Prostate gland (tissue), 2 donors: ENCODE data around the gene KIDINS220. TPM values are rescaled to one million over a fixed set of nuclear protein-coding genes. Genes with fewer than 3 reads are reported as not detected.

Experiments used
- DNase-seq: peaks from one replicate; pipeline ENCODE4 v3.0.0-alpha.2; 2019; ENCODE audit warnings: low spot score
- H3K27ac ChIP-seq, 2 donors: fragments of 200-600 bp; sonication (generic); 2 replicates each; pipeline ENCODE4 v1.5.1; 2017 to 2019
- H3K27me3 ChIP-seq: fragments of 200-600 bp; sonication (generic); replicated peaks from 2 replicates; pipeline ENCODE4 v1.5.1; 2019; ENCODE audit not compliant: insufficient read depth
- H3K36me3 ChIP-seq, 2 donors: fragments of 200-600 bp; sonication (generic); 1 replicate in 1 of 2; 2 replicates in 1 of 2; pipeline versions ENCODE4 v1.5.1 to v1.8.1; 2017 to 2019
- H3K4me1 ChIP-seq: fragments of 200-600 bp; sonication (generic); replicated peaks from 2 replicates; pipeline ENCODE4 v1.5.1; 2019
- H3K4me3 ChIP-seq, 2 donors: fragments of 200-600 bp; sonication (generic); 2 replicates each; pipeline ENCODE4 v1.5.1; 2017 to 2019
- H3K9me3 ChIP-seq: fragments of 200-600 bp; sonication (generic); 2 replicates; pipeline ENCODE4 v1.5.1; 2017
- CTCF ChIP-seq, 4 experiments: fragments of 200-600 bp in 2 of 4; fragments of 450-650 bp in 2 of 4; sonication (generic) in 2 of 4; IDR thresholded peaks; 1 replicate in 3 of 4; 2 replicates in 1 of 4; pipeline ENCODE4 v1.5.1; 2016 to 2019; ENCODE audit warnings: antibody characterized with exemption in 4 of 4, mild to moderate bottlenecking in 2 of 4, moderate library complexity in 2 of 4
- POLR2A ChIP-seq: fragments of 450-650 bp; IDR thresholded peaks from one replicate; pipeline ENCODE4 v1.6.1; 2016; ENCODE audit warnings: antibody characterized with exemption, mild to moderate bottlenecking
- POLR2AphosphoS5 ChIP-seq: sonication (generic); formaldehyde crosslinking; IDR thresholded peaks from one replicate; pipeline ENCODE4 v1.6.1; 2017; ENCODE audit warnings: antibody characterized with exemption
- WGBS: methylation state at CpG from one replicate; pipeline ENCODE4 v1.1.5; 2018; 5-methylcytosine and 5-hydroxymethylcytosine counted together
- intact Hi-C: fragments of 100-400 bp; cut with DNase I; formaldehyde crosslinking; loops from one replicate; pipeline ENCODE4 v1.14.2; 2022
- total RNA-seq, 2 donors: library from RNA; depleted of rRNA; stranded (reverse); fragments of >200 nt; gene quantifications; one replicate each; pipeline ENCODE4 v1.1.0, GENCODE V29; 2016

KIDINS220 gene
- total RNA-seq, 2 donors from 2014 or later: 46.2 to 84.5 TPM

- DNase-seq: no peak
- WGBS: 88% methylated on average over 2 of the region's 2 CpGs
- H3K36me3 ChIP-seq: no peaks in the 10 kb centered on the region
- no peak for TF ChIP-seq CTCF (IDR thresholded peaks at IDR 0.05)
- no peak for TF ChIP-seq POLR2AphosphoS5
- no peak for TF ChIP-seq POLR2A
- no peak overlapping the region for H3K4me3 ChIP-seq
- H3K27me3 ChIP-seq: no peaks in the 10 kb centered on the region
- no peak overlapping the region for H3K27ac ChIP-seq
- no peaks in the 10 kb centered on the region for H3K9me3 ChIP-seq
- intact Hi-C loops: loop anchor here (5.0 kb wide), 1 partner anchor 272 kb away; no protein-coding TSS in a partner anchor
- no peaks in the 10 kb centered on the region for H3K4me1 ChIP-seq
Measured at GRCh38 chr2:8870441-8870840, 33.0 kb upstream of the KIDINS220 start.

GRCh38 chr2:8867363-8867762 lies 29.9 kb upstream of the KIDINS220 start:
- TF ChIP-seq CTCF (IDR thresholded peaks at IDR 0.05) (no peak), POLR2AphosphoS5 (no peak)
- no peaks in the 10 kb centered on the region for H3K9me3 ChIP-seq
- WGBS: 82% methylated on average over 3 of the region's 3 CpGs

GRCh38 chr2:8863331-8863953 lies 26.0 kb upstream of the KIDINS220 start:
- Histone ChIP-seq H3K4me3 (no peak overlapping the region), H3K9me3 (no peaks in the 10 kb centered on the region), H3K36me3 (no peaks in the 10 kb centered on the region), H3K27ac (no peak overlapping the region), H3K27me3 (no peaks in the 10 kb centered on the region), H3K4me1 (no peaks in the 10 kb centered on the region)
- TF ChIP-seq POLR2AphosphoS5 (no peak), CTCF (IDR thresholded peaks at IDR 0.05) (no peak), POLR2A (no peak)
- no peak for DNase-seq
- intact Hi-C loops: no loop called here
- WGBS: 67% methylated on average over 10 of the region's 10 CpGs

More at GRCh38 chr2:8867363-8867762, 29.9 kb upstream of the KIDINS220 start:
- H3K4me3 ChIP-seq: no peak overlapping the region
- no peaks in the 10 kb centered on the region for H3K27me3 ChIP-seq
- no peak overlapping the region for H3K27ac ChIP-seq
- no peaks in the 10 kb centered on the region for H3K4me1 ChIP-seq
- H3K36me3 ChIP-seq: no peaks in the 10 kb centered on the region
- DNase-seq: no peak
- intact Hi-C loops: no loop called here

GRCh38 chr2:8862230-8862629 lies 24.8 kb upstream of the KIDINS220 start:
- no peaks in the 10 kb centered on the region for H3K27me3 ChIP-seq
- H3K36me3 ChIP-seq: no peaks in the 10 kb centered on the region
- DNase-seq: no peak
- no peaks in the 10 kb centered on the region for H3K4me1 ChIP-seq
- WGBS: 56% methylated on average over 7 of the region's 7 CpGs
- no peak overlapping the region for H3K27ac ChIP-seq
- H3K9me3 ChIP-seq: no peaks in the 10 kb centered on the region
- no peak for TF ChIP-seq CTCF (IDR thresholded peaks at IDR 0.05)
- no peak for TF ChIP-seq POLR2AphosphoS5
- TF ChIP-seq POLR2A: no peak
- H3K4me3 ChIP-seq: no peak overlapping the region
- intact Hi-C loops: no loop called here

- no peaks in the 10 kb centered on the region for H3K9me3 ChIP-seq
- no peak for DNase-seq
- WGBS: 40% methylated on average over 1 of the region's 1 CpG
- TF ChIP-seq POLR2AphosphoS5: no peak
- TF ChIP-seq CTCF (IDR thresholded peaks at IDR 0.05): no peak
- no peak for TF ChIP-seq POLR2A
- no peak overlapping the region for H3K27ac ChIP-seq
- no peak overlapping the region for H3K4me3 ChIP-seq
- intact Hi-C loops: no loop called here
- H3K27me3 ChIP-seq: no peaks in the 10 kb centered on the region
- no peaks in the 10 kb centered on the region for H3K36me3 ChIP-seq
- H3K4me1 ChIP-seq: no peaks in the 10 kb centered on the region
Measured at GRCh38 chr2:8861797-8862196, 24.4 kb upstream of the KIDINS220 start.
